ENCODE data around the gene ZBTB37.

DNA sequence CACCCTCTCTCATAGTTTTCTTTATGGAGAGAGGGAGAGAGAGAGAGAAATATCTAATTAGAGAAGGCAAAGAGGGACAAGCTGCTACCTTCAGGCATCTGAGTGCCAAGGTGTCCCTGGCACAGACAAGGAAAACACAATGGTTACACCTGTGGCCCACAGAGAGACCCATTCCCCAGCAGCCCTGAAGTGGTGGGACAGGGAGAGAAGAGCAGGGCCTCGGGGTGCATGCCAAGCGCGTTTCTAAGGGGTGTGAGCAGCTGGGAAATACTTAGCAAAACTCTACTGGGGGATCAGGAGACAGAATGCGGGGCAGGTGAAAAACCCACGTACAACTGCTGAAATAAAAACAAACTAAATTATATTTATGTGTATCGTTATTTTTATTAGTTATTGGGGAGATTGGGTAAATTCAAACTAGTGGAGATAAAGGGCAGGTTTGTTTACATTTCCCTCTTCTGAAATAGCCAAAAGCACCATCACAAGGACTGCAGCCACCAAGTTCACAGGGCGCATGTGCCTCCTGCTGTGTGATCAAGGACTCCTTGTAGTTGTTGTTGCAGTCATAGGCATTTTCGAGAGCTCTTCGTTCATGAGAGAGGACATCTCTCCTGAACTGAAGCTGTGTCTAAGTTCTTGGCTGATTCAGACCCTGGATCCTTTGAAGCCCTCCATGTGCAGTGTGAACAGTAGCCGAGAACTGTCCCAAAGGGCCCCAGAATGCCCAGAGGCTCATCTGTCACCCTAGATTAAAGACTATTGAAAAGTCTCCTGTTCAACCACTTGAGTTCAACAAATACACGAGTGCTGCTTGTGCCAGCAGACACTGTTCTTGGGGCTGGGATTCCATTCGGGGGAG lies 49.7 kb downstream of the ZBTB37 start:
- TF ChIP-seq ZNF445 (CRISPR knock-in tag; IDR thresholded peaks at IDR 0.05; ENCODE audit: low read depth) = no peak
- no peak for TF ChIP-seq MYBL2 (IDR thresholded peaks at IDR 0.05; ENCODE audit: low read depth)
- TF ChIP-seq MYBL2 (CRISPR knock-in tag; IDR thresholded peaks at IDR 0.05; ENCODE audit: borderline replicate concordance) = no peak
- no peak for TF ChIP-seq TCFL5 (CRISPR knock-in tag; conservative IDR thresholded peaks at IDR 0.05)
- TF ChIP-seq ZNF589 (CRISPR knock-in tag; IDR thresholded peaks at IDR 0.05; ENCODE audit: low read depth) = no peak
- TF ChIP-seq SNAPC5 (CRISPR knock-in tag; IDR thresholded peaks at IDR 0.05) = no peak
- TF ChIP-seq, protein P1, sequence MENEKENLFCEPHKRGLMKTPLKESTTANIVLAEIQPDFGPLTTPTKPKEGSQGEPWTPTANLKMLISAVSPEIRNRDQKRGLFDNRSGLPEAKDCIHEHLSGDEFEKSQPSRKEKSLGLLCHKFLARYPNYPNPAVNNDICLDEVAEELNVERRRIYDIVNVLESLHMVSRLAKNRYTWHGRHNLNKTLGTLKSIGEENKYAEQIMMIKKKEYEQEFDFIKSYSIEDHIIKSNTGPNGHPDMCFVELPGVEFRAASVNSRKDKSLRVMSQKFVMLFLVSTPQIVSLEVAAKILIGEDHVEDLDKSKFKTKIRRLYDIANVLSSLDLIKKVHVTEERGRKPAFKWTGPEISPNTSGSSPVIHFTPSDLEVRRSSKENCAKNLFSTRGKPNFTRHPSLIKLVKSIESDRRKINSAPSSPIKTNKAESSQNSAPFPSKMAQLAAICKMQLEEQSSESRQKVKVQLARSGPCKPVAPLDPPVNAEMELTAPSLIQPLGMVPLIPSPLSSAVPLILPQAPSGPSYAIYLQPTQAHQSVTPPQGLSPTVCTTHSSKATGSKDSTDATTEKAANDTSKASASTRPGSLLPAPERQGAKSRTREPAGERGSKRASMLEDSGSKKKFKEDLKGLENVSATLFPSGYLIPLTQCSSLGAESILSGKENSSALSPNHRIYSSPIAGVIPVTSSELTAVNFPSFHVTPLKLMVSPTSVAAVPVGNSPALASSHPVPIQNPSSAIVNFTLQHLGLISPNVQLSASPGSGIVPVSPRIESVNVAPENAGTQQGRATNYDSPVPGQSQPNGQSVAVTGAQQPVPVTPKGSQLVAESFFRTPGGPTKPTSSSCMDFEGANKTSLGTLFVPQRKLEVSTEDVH (IDR thresholded peaks at IDR 0.05; ENCODE audit: low read depth, partially characterized antibody) = no peak
- no peak for TF ChIP-seq BRD4 (IDR thresholded peaks at IDR 0.05)
- TF ChIP-seq ZKSCAN8 (CRISPR knock-in tag; IDR thresholded peaks at IDR 0.05) = no peak

All from K562 (cell line).